Vagina (tissue), 2 donors: ENCODE results near the gene PPARA. TPM values are rescaled to one million over a fixed set of nuclear protein-coding genes. Genes with fewer than 3 reads are reported as not detected.

Source experiments
- DNase-seq, 2 donors: peaks; one replicate each; pipeline ENCODE4 v3.0.0-alpha.2; 2017; ENCODE audit errors: extremely low spot score in 2 of 2
- H3K27ac ChIP-seq: fragments of 200-600 bp; sonication (generic); one replicate; pipeline ENCODE4 v1.5.1; 2019
- H3K27me3 ChIP-seq: fragments of 200-600 bp; sonication (generic); one replicate; pipeline ENCODE4 v1.5.1; 2019
- H3K36me3 ChIP-seq, 2 donors: fragments of 200-600 bp; sonication (generic); one replicate each; pipeline ENCODE4 v1.5.1; 2017 to 2019
- H3K4me1 ChIP-seq: fragments of 200-600 bp; sonication (generic); one replicate; pipeline ENCODE4 v1.5.1; 2019
- H3K4me3 ChIP-seq, 2 donors: fragments of 200-600 bp; sonication (generic); 1 replicate in 1 of 2; 2 replicates in 1 of 2; pipeline ENCODE4 v1.5.1; 2016 to 2019
- H3K9me3 ChIP-seq: fragments of 200-600 bp; sonication (generic); one replicate; pipeline ENCODE4 v1.5.1; 2019
- POLR2A ChIP-seq, 2 donors: fragments of 450-650 bp; IDR thresholded peaks; one replicate each; pipeline ENCODE4 v1.6.1; 2017; ENCODE audit warnings: antibody characterized with exemption in 2 of 2, mild to moderate bottlenecking in 2 of 2, moderate library complexity in 2 of 2
- POLR2AphosphoS5 ChIP-seq, 2 donors: sonication (generic); formaldehyde crosslinking; IDR thresholded peaks; one replicate each; pipeline ENCODE4 v1.9.0; 2017; ENCODE audit warnings: antibody characterized with exemption in 2 of 2, mild to moderate bottlenecking in 2 of 2, low read depth in 1 of 2; ENCODE audit not compliant: insufficient read depth in 1 of 2
- intact Hi-C: fragments of 100-400 bp; cut with DNase I; formaldehyde crosslinking; loops from one replicate; pipeline ENCODE4 v1.15.1; 2023
- total RNA-seq: library from RNA; depleted of rRNA; stranded (reverse); fragments of >200 nt; gene quantifications from one replicate; pipeline ENCODE4 v1.2.3, GENCODE V29; 2016
- TF ChIP-seq, protein P1 (sequence below), 3 experiments: fragments of 450-650 bp in 2 of 3; fragments of 200-600 bp in 1 of 3; sonication (generic) in 1 of 3; IDR thresholded peaks; one replicate each; pipeline ENCODE4 v1.5.1; 2017 to 2019; ENCODE audit warnings: antibody characterized with exemption in 3 of 3, mild to moderate bottlenecking in 2 of 3, moderate library complexity in 2 of 3

PPARA gene
- total RNA-seq, 1 donor from 2014 or later = 13.5 TPM

DNA sequence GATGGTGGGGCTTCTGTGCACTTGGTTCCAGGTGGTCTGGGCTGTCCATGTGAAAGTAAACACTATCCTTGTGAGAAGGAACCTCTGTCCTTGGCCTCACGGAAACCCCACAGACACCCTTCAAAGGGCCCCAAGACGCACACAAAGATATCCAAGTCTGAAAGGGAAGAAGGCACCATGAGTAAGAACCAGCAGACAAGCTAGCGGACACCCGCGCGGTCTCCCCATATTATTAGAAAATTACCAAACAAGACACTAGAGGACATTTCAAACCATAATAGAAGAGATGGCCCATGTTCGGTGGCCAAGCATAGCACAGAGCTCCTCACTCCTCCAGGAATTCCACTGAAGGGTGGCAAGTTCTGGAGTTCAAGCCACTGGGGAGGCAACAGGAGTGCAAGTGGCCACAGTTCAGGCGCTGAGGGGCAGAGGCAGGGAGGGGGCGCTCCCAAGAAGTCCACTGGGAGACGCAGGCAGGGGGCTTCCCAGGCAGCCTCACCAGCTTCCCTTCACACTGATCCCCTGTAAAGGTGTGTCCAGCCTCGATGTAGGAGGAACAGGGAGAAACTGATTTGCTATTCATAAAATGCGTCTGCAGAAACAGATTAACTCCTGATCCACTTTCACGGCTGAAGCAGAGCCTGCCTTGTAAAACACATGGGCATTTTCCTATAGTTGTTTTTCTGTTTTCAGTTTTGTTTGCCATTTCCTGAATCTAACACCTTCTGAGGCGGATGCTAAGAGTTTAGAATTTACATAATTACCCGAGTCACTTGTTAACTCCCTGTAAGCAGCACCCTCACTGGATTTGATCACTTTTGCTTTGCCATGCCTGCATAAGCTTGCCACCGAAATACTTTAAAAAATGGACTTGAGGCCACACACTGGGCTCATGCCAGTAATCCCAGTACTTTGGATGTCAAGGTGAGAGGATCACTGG, 9.1 kb upstream of the PPARA start:
- no peak for DNase-seq
- no peak for TF ChIP-seq POLR2AphosphoS5 (IDR thresholded peaks at IDR 0.05; ENCODE audit: insufficient read depth in 1 of 2, low read depth in 1 of 2)
- TF ChIP-seq, protein P1, sequence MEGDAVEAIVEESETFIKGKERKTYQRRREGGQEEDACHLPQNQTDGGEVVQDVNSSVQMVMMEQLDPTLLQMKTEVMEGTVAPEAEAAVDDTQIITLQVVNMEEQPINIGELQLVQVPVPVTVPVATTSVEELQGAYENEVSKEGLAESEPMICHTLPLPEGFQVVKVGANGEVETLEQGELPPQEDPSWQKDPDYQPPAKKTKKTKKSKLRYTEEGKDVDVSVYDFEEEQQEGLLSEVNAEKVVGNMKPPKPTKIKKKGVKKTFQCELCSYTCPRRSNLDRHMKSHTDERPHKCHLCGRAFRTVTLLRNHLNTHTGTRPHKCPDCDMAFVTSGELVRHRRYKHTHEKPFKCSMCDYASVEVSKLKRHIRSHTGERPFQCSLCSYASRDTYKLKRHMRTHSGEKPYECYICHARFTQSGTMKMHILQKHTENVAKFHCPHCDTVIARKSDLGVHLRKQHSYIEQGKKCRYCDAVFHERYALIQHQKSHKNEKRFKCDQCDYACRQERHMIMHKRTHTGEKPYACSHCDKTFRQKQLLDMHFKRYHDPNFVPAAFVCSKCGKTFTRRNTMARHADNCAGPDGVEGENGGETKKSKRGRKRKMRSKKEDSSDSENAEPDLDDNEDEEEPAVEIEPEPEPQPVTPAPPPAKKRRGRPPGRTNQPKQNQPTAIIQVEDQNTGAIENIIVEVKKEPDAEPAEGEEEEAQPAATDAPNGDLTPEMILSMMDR (IDR thresholded peaks at IDR 0.05) = no peak
- TF ChIP-seq POLR2A (IDR thresholded peaks at IDR 0.05) = no peak
- H3K4me1 ChIP-seq = peaks cover 7% of the 10 kb centered on the region
- H3K9me3 ChIP-seq = no peaks in the 10 kb centered on the region
- H3K4me3 ChIP-seq = no peak overlapping the region
- no peak overlapping the region for H3K27ac ChIP-seq
- no peaks in the 10 kb centered on the region for H3K36me3 ChIP-seq
- intact Hi-C loops = no loop called here
- no peaks in the 10 kb centered on the region for H3K27me3 ChIP-seq

DNA sequence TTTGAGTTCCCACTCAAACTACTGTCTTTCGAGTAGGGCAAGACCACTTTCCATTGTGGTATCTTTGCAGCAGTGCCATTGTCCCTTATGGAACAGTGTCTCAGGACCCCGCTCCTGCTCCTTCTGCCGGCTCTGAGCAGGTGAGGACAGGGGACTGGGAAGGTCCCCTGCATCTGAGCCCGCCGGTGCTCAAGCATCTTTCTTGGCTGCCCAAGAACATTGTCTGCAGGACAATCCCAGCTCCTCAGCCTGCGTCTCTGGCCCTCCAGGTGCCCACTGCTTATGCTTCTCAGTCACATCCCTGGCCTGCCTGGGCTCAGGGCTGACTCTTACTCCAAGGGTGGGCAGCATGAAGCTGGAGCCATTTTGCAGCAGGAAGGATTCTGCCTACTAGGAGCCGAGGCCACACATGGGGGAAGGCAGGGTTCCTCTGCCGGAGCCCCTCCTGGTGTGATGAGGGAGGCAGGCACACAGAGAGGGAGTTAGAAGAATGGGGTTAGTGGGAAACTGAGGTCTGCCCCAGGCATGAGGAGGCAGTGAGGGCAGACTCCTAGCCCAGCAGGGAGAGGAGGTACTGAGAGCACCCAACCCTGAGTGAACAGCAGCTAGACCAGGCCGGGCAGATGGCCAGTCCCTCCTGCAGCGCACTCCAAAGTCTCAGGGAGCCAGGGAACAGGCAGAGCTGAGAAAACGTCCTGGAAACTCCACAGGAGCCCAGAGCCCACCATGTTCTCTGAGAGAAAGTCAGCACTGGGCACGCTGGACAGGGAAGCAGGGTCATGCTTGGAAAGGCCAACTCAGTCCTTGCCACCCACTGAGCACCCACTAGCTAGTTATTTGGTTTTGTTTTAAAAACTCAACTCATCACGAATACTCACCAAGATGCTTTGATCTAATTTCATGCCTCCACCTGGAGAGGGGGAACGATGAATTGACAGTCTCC, 7.5 kb upstream of the PPARA start:
- no peak for TF ChIP-seq POLR2A (IDR thresholded peaks at IDR 0.05)
- TF ChIP-seq POLR2AphosphoS5 (IDR thresholded peaks at IDR 0.05; ENCODE audit: insufficient read depth in 1 of 2, low read depth in 1 of 2) = no peak
- TF ChIP-seq, protein P1 (IDR thresholded peaks at IDR 0.05) = no peak
- intact Hi-C loops = no loop called here
- Histone ChIP-seq H3K4me3 (no peak overlapping the region), H3K9me3 (no peaks in the 10 kb centered on the region), H3K36me3 (no peaks in the 10 kb centered on the region), H3K27ac (no peak overlapping the region), H3K4me1 (peaks cover 12% of the 10 kb centered on the region), H3K27me3 (no peaks in the 10 kb centered on the region)
- no peak for DNase-seq

DNA sequence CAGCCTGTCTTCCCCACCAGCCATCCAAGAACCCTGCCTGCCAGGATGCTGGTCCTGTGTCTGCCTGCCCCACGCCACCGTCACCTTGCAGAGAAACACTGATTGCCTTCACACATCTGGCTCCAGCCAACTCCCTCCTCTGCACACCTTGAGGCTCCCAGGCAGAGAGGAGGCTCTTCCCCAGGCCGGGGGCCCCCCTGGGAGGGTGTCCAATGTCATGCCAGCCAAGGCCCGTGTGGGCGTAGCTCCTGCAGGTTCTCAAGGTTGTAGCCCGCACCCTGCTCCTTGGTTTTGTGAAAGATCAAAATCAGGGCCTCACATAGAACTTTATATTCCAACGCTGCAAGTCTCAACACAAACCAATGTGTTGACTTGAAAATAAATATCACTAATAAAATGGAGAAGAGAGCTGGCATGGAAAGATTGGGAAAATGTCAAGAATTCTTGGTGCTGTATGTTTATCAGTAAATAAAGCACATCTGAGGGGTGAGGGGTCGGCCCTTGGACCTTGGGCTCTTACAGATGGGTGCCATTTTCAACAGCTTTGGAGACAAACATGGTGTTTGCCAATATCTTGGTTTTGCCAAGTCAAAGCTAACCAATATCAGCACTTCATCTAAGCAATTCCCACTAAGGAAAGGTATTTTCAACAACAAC, 6.7 kb upstream of the PPARA start:
- intact Hi-C loops = no loop called here
- Histone ChIP-seq H3K4me1 (peaks cover 20% of the 10 kb centered on the region), H3K27me3 (no peaks in the 10 kb centered on the region), H3K9me3 (no peaks in the 10 kb centered on the region), H3K27ac (no peak overlapping the region), H3K4me3 (no peak overlapping the region), H3K36me3 (no peaks in the 10 kb centered on the region)
- no peak for DNase-seq
- TF ChIP-seq, protein P1 (IDR thresholded peaks at IDR 0.05) = no peak
- TF ChIP-seq POLR2AphosphoS5 (IDR thresholded peaks at IDR 0.05; ENCODE audit: insufficient read depth in 1 of 2, low read depth in 1 of 2) (no peak), POLR2A (IDR thresholded peaks at IDR 0.05) (no peak)

DNA sequence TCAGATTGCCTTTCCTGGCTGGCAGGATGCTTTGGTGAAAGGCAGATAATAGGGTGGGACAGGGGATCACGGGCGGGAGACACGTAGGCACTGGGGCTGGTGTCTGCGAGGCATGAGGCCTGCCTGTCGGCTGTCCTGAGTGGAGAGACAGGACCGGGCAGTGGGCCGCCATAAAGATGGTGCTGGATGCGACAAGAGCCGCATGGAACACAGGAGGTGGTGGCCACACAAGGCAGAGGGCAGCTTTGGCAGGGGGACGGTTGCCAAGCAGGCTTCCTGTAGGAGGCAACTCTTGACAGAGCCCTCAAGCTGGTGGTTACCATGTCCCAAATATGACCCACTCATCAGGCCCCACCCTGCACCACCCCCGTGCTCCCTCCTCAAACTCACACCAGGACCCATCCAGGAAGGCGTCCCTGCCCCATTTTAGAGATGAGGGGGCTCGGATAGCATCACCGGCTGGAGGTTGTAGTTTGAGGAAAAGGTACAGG, 4.9 kb upstream of the PPARA start:
- Histone ChIP-seq H3K9me3 (no peaks in the 10 kb centered on the region), H3K36me3 (no peaks in the 10 kb centered on the region), H3K27me3 (no peaks in the 10 kb centered on the region), H3K4me3 (no peak overlapping the region), H3K4me1 (peaks cover 25% of the 10 kb centered on the region), H3K27ac (no peak overlapping the region)
- TF ChIP-seq, protein P1 (IDR thresholded peaks at IDR 0.05) = no peak
- no peak for TF ChIP-seq POLR2AphosphoS5 (IDR thresholded peaks at IDR 0.05; ENCODE audit: insufficient read depth in 1 of 2, low read depth in 1 of 2)
- TF ChIP-seq POLR2A (IDR thresholded peaks at IDR 0.05) = no peak
- intact Hi-C loops = no loop called here
- peak in 1 of 2 donors; percentile 82 for DNase-seq
